GM12892 (cell line): ENCODE measurements around the gene WHAMM.

Experiments used
- POLR2A ChIP-seq: IDR thresholded peaks from 2 replicates; pipeline ENCODE4 v1.6.1; 2011; ENCODE audit warnings: low read depth, low read length, control low read depth
- TAF1 ChIP-seq: IDR thresholded peaks from 2 replicates; pipeline ENCODE4 v1.6.1; 2011; ENCODE audit warnings: low read depth, mild to moderate bottlenecking, control low read depth, low read length, borderline replicate concordance

DNA sequence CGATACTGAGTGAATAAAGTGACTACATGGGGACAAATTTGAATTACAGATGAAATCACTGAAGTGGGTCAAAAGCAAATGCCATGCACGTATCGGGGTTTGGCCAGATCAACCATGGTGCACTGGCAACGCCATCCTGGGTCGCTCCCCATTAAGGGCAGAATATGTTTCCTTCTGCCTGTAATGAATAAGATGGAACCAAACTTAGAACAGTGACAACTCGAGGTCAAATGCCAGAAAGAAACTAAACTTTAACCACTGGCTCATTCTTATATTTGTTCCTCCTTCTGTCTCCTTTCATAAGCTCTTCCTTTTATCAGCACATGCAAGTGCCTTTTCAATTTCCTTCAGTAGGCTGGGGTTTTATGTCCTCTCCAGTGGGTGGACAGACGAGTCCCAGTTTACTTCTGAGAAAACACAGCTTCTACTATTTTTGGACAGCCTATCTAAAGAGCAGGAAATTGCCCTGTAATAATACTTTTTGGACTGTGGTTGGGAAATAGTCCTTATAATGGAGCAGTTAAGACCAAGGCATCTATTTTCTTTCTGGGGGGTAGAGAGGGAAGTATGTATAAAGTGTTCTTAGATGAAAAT, 61.4 kb downstream of the WHAMM start:
- no peak for TF ChIP-seq POLR2A
- TF ChIP-seq TAF1 = no peak
